ENCODE results near the gene ANKRD55.
"Not testable (repeated sequence)": the region's sequence is repeated elsewhere in the genome, so short reads cannot be mapped to it uniquely, and the experiment has no call there.

ANKRD55 gene

DNA sequence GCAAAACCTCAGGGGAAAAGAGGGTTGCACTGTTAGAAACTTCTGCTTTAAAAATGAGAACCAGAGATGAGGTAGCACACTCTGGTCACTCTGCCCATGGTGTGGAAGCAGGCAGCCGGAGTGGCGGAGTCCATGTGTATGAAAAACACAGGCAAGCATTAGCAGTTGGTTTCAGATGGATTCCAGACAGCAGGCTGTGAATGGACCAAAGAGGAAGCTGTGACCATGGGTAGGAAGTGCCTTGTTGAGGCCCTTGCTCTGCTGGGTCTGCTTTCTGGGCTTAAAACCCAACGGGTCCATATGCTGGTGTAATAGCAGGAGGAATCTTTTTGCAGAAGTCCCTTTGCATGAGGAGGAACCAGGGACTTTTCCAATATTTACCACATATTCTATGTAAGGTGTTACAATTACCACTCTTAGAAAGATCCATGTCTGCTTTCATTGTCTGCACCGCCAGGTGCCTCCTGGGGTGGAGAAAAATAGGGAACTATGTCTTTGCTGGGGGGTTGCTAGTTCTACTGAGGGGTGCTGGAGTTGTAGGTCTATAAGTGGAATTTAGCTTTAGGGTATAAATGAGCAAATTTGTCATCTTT, 77.0 kb downstream of the ANKRD55 start:
- Histone ChIP-seq H3K9me3 (ENCODE audit: control insufficient read depth, insufficient read depth, low read depth, low read length) (no peaks in the 10 kb centered on the region), H3K36me3 (ENCODE audit: control insufficient read depth, insufficient read depth, low read length) (no peaks in the 10 kb centered on the region), H3K9ac (ENCODE audit: low read length) (peak overlapping the region; percentile 86), H3K27me3 (ENCODE audit: control insufficient read depth, insufficient read depth, low read length) (no peaks in the 10 kb centered on the region), H3K27ac (ENCODE audit: low read depth, low read length) (peak overlapping the region; percentile 92; the same call in 1 of the 2 replicates), H3K4me1 (ENCODE audit: control insufficient read depth, insufficient read depth, low read length) (peaks cover 60% of the 10 kb centered on the region), H3K4me3 (ENCODE audit: low read depth, low read length) (no peak overlapping the region)

DNA sequence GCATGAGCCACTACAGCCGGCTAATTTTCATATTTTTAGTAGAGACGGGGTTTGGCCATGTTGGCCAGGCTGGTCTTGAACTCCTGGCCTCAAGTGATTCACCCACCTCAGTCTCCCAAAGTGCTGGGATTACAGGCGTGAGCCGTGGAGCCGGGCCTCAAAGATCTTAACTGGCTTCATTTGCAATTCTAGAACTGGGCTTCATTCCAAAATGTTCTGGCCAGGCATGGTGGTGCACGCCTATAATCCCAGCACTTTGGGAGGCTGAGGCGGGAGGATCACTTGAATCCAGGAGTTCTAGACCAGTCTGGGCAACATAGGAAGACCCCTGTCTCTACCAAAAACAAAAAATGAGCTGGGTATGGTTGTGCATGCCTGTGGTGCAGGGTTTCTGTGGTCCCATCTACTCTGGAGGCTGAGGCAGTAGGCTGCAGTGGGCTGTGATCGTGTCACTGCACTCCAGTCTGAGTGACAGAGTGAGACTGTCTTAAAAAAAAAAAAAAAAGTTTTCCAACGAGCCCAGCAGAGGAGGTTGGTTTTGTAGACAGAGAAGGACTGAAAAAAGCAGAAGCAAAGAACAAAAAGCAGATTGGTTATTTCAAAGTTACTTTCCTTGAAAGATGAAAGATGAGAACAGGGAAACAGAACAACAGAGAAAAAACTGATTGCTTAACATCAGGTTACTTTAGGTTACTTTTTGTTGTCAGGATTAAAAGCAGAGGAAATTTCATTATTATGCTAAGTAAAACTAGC, 78.2 kb downstream of the ANKRD55 start:
- peak overlapping the region; percentile 29 for H3K9ac ChIP-seq (ENCODE audit: low read length)
- H3K27me3 ChIP-seq (ENCODE audit: control insufficient read depth, insufficient read depth, low read length), result no peaks in the 10 kb centered on the region
- no peaks in the 10 kb centered on the region for H3K36me3 ChIP-seq (ENCODE audit: control insufficient read depth, insufficient read depth, low read length)
- H3K4me3 ChIP-seq (ENCODE audit: low read depth, low read length), result no peak overlapping the region
- H3K4me1 ChIP-seq (ENCODE audit: control insufficient read depth, insufficient read depth, low read length), result peaks cover 54% of the 10 kb centered on the region
- peak overlapping the region; percentile 68; the same call in 1 of the 2 replicates for H3K27ac ChIP-seq (ENCODE audit: low read depth, low read length)
- no peaks in the 10 kb centered on the region for H3K9me3 ChIP-seq (ENCODE audit: control insufficient read depth, insufficient read depth, low read depth, low read length)

DNA sequence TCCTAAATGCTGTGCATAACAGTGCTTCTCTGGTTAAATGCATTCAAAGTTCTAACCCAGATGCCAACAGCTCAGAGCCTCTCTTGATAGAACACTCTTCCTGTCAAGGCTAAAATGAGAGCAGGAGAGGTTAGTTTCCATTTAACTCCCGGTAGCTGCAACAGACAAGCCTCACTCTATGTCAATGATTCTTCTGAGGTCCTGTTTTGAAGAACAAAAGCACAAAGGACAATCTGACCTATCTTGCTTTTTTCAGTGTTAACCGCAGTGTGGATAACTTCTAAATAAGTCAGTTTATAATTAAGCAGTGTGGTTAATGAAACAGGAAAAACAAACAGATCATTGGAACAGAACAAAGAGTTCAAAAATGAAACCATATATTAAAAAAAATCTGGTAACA, 80.7 kb downstream of the ANKRD55 start:
- H3K27me3 ChIP-seq (ENCODE audit: control insufficient read depth, insufficient read depth, low read length), result no peaks in the 10 kb centered on the region
- no peak overlapping the region for H3K4me3 ChIP-seq (ENCODE audit: low read depth, low read length)
- no peak overlapping the region for H3K9ac ChIP-seq (ENCODE audit: low read length)
- H3K27ac ChIP-seq (ENCODE audit: low read depth, low read length), result no peak overlapping the region; the same call in 1 of the 2 replicates
- no peaks in the 10 kb centered on the region for H3K9me3 ChIP-seq (ENCODE audit: control insufficient read depth, insufficient read depth, low read depth, low read length)
- H3K36me3 ChIP-seq (ENCODE audit: control insufficient read depth, insufficient read depth, low read length), result no peaks in the 10 kb centered on the region
- peaks cover 34% of the 10 kb centered on the region for H3K4me1 ChIP-seq (ENCODE audit: control insufficient read depth, insufficient read depth, low read length)

DNA sequence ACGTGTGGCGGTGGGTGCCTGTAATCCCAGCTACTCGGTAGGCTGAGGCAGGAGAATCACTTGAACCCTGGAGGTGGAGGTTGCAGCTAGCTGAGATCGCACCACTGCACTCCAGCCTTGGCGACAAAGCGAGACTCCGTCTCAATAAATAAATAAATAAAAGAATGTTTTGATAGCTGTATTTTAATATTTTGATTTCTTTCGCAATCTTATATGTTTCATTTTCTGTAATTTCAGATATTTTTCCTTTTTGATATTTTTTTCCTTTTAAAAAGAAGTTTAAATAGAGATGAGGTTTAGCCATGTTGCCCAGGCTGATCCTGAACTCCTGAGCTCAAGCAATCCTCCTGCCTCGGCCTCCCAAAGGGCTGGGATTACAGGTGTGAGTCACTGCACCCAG, 82.4 kb downstream of the ANKRD55 start:
- not testable (repeated sequence) for H3K27ac ChIP-seq (ENCODE audit: low read depth, low read length); H3K9me3 ChIP-seq (ENCODE audit: control insufficient read depth, insufficient read depth, low read depth, low read length); H3K27me3 ChIP-seq (ENCODE audit: control insufficient read depth, insufficient read depth, low read length); H3K36me3 ChIP-seq (ENCODE audit: control insufficient read depth, insufficient read depth, low read length); H3K4me3 ChIP-seq (ENCODE audit: low read depth, low read length); H3K9ac ChIP-seq (ENCODE audit: low read length)
- peaks cover 18% of the 10 kb centered on the region for H3K4me1 ChIP-seq (ENCODE audit: control insufficient read depth, insufficient read depth, low read length)

DNA sequence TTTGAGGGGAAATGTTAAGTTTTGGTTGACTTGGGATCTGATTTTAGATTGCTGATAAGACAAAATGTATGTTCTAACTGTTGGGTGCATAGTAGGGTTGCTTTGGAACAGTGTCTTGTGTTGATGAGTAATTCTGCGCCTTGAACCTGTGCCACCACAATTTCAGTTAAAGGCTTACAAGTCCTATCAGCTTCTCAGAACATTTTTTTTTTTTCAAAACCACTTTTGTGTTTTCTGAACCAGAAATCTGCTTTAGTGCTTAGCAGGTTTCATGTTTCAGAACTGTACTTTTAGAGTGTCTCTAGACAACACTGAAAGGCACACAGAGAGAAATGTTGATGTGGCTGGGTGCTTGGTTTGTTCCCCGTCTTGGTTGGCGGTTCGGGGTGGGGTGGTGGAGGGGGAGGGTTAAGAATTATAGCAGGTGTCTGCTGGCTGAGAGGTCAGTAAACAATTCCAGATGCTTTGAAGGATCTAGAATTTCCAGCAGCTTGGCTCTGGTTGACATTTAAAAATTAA, 84.6 kb downstream of the ANKRD55 start:
- H3K9me3 ChIP-seq (ENCODE audit: control insufficient read depth, insufficient read depth, low read depth, low read length), result no peaks in the 10 kb centered on the region
- H3K27ac ChIP-seq (ENCODE audit: low read depth, low read length), result no peak overlapping the region
- no peaks in the 10 kb centered on the region for H3K27me3 ChIP-seq (ENCODE audit: control insufficient read depth, insufficient read depth, low read length)
- no peak overlapping the region for H3K9ac ChIP-seq (ENCODE audit: low read length)
- H3K4me1 ChIP-seq (ENCODE audit: control insufficient read depth, insufficient read depth, low read length), result peaks cover 6% of the 10 kb centered on the region; the same call in 1 of the 2 replicates
- no peaks in the 10 kb centered on the region for H3K36me3 ChIP-seq (ENCODE audit: control insufficient read depth, insufficient read depth, low read length)
- no peak overlapping the region for H3K4me3 ChIP-seq (ENCODE audit: low read depth, low read length)

DNA sequence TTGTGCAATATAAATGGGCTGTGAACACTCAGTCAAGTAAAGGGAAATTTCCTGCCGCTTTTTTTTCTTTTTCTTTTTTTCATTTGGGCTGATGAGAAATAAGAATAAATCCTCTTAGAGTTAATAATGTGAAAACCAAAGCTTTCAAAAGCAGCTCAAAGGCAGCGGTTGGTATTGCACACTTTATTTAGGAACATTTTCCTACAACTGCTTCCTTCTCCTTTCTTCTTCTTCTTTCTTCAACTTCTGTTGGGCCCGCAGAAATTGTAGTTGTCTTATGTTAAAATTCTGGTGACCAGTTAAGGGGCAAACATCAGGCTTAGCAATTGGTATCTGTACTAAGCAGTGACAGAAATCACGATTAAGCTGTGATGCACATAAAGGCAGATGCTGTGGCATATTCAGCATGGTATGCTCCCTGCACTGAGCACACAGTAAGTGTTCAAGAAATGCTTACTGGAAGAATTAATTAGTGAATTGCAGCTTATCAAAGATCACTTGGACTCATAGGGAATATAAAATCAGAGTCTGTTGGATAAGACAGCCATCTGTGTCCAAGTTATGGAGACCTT, 85.4 kb downstream of the ANKRD55 start:
- Histone ChIP-seq H3K9me3 (ENCODE audit: control insufficient read depth, insufficient read depth, low read depth, low read length) (no peaks in the 10 kb centered on the region), H3K9ac (ENCODE audit: low read length) (no peak overlapping the region), H3K4me1 (ENCODE audit: control insufficient read depth, insufficient read depth, low read length) (peaks cover 8% of the 10 kb centered on the region; the same call in 1 of the 2 replicates), H3K27me3 (ENCODE audit: control insufficient read depth, insufficient read depth, low read length) (no peaks in the 10 kb centered on the region), H3K4me3 (ENCODE audit: low read depth, low read length) (no peak overlapping the region), H3K27ac (ENCODE audit: low read depth, low read length) (no peak overlapping the region), H3K36me3 (ENCODE audit: control insufficient read depth, insufficient read depth, low read length) (no peaks in the 10 kb centered on the region)

DNA sequence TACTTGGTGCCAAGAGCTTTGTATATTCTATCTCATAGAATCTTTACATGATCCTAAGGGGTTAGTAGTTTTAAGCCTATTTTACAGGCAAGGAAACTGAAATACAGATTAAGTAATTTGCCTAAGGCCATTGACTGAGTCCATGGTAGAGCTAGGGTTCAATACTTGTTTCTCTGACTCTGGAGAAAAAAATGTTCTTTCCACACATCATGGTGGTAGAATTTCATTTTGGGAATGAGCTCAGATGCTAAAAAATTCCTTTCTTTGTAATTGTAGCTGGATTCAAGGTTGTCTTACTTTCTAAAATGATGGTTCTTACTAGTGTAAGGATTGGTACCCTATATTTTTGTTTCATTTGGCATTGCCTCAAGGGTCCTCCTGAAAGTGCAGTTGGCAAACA, 86.0 kb downstream of the ANKRD55 start:
- peaks cover 7% of the 10 kb centered on the region; the same call in 1 of the 2 replicates for H3K4me1 ChIP-seq (ENCODE audit: control insufficient read depth, insufficient read depth, low read length)
- no peaks in the 10 kb centered on the region for H3K9me3 ChIP-seq (ENCODE audit: control insufficient read depth, insufficient read depth, low read depth, low read length)
- no peak overlapping the region for H3K27ac ChIP-seq (ENCODE audit: low read depth, low read length)
- no peaks in the 10 kb centered on the region for H3K27me3 ChIP-seq (ENCODE audit: control insufficient read depth, insufficient read depth, low read length)
- H3K9ac ChIP-seq (ENCODE audit: low read length), result no peak overlapping the region
- no peak overlapping the region for H3K4me3 ChIP-seq (ENCODE audit: low read depth, low read length)
- H3K36me3 ChIP-seq (ENCODE audit: control insufficient read depth, insufficient read depth, low read length), result no peaks in the 10 kb centered on the region

DNA sequence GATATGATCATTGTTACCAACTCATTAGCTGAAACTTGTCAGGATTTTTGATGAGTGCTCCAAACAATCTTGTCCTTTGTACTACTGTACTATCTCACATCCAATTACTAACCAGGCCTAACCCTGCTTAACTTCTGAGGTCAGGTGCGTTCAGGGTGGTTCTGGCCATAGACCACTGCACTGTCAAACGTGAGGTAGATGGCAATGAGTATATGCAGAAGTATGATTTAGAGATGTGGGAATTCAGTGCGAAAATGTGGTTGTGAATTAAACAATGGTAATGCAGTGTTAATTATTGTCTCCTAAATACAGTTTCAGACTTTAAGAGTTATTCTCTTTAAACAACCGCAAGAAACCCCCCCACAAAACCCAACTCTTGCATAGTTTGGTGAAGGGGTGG, 86.5 kb downstream of the ANKRD55 start:
- Histone ChIP-seq H3K9ac (ENCODE audit: low read length) (no peak overlapping the region), H3K27me3 (ENCODE audit: control insufficient read depth, insufficient read depth, low read length) (no peaks in the 10 kb centered on the region), H3K4me3 (ENCODE audit: low read depth, low read length) (no peak overlapping the region), H3K4me1 (ENCODE audit: control insufficient read depth, insufficient read depth, low read length) (peaks cover 7% of the 10 kb centered on the region; the same call in 1 of the 2 replicates), H3K36me3 (ENCODE audit: control insufficient read depth, insufficient read depth, low read length) (no peaks in the 10 kb centered on the region), H3K27ac (ENCODE audit: low read depth, low read length) (no peak overlapping the region), H3K9me3 (ENCODE audit: control insufficient read depth, insufficient read depth, low read depth, low read length) (no peaks in the 10 kb centered on the region)

DNA sequence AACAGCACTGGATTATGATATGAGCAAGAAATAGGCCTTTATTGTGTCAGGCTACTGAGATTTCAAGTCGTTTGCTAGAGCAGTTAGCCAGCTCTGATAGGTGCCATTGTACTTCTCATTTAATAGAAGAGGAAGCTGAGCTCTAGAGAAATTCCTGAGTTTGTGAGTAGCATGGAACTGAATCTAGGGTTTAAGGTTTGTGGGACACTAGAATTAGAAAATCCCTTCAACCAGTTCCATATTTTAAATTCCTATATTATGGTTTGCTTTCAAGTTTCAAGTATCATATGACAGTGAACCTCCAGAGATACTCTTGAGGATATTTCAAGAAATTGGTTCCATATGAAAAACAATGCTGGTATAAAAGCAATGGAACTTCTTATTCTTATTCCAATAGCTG, 87.6 kb downstream of the ANKRD55 start:
- Histone ChIP-seq H3K27ac (ENCODE audit: low read depth, low read length) (no peak overlapping the region), H3K4me3 (ENCODE audit: low read depth, low read length) (no peak overlapping the region), H3K36me3 (ENCODE audit: control insufficient read depth, insufficient read depth, low read length) (no peaks in the 10 kb centered on the region), H3K9ac (ENCODE audit: low read length) (no peak overlapping the region), H3K9me3 (ENCODE audit: control insufficient read depth, insufficient read depth, low read depth, low read length) (no peaks in the 10 kb centered on the region), H3K27me3 (ENCODE audit: control insufficient read depth, insufficient read depth, low read length) (no peaks in the 10 kb centered on the region), H3K4me1 (ENCODE audit: control insufficient read depth, insufficient read depth, low read length) (peaks cover 7% of the 10 kb centered on the region; the same call in 1 of the 2 replicates)

DNA sequence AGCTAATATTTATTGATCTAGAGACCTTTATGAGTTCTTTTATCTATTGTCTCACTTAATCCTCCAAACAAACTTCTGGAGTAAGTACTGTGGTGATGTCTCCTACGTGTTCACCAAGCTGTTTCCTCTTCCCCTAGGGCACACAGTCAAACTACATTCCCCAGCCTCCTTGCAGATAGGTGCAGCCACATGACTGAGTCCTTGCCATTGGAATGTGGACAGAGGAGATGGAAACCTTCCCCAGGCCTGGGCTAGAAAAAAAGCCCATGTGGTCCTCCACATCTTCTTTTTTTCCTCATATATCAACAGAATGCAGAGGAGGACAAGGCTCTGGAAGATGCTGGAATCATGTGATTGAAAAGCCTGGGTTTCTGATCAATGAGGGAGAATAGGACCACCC, 88.0 kb downstream of the ANKRD55 start:
- peaks cover 7% of the 10 kb centered on the region; the same call in 1 of the 2 replicates for H3K4me1 ChIP-seq (ENCODE audit: control insufficient read depth, insufficient read depth, low read length)
- no peaks in the 10 kb centered on the region for H3K27me3 ChIP-seq (ENCODE audit: control insufficient read depth, insufficient read depth, low read length)
- no peak overlapping the region for H3K27ac ChIP-seq (ENCODE audit: low read depth, low read length)
- no peaks in the 10 kb centered on the region for H3K9me3 ChIP-seq (ENCODE audit: control insufficient read depth, insufficient read depth, low read depth, low read length)
- H3K4me3 ChIP-seq (ENCODE audit: low read depth, low read length), result no peak overlapping the region
- H3K36me3 ChIP-seq (ENCODE audit: control insufficient read depth, insufficient read depth, low read length), result no peaks in the 10 kb centered on the region
- H3K9ac ChIP-seq (ENCODE audit: low read length), result no peak overlapping the region

DNA sequence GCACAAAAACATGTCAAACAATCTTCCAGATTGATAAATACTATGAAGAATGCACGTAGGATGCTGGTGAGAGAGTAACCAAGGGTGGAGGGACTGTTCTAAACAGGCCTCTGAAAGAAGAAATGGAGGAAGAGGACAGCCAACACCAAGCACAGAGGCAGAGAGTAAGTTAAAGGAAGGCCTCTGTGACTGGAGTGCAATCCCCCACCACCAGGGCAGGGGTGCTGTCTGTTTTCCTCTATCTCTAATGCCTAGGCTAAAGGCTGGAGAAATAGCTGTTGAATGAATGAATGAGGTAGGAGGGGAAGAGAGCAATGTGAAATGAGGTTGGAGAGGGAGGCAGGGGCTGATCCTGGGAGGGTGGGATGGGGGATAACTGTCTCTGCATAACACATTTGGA, 88.9 kb downstream of the ANKRD55 start:
- Histone ChIP-seq H3K4me3 (ENCODE audit: low read depth, low read length) (no peak overlapping the region), H3K27ac (ENCODE audit: low read depth, low read length) (no peak overlapping the region), H3K27me3 (ENCODE audit: control insufficient read depth, insufficient read depth, low read length) (no peaks in the 10 kb centered on the region), H3K4me1 (ENCODE audit: control insufficient read depth, insufficient read depth, low read length) (peaks cover 7% of the 10 kb centered on the region; the same call in 1 of the 2 replicates), H3K9me3 (ENCODE audit: control insufficient read depth, insufficient read depth, low read depth, low read length) (no peaks in the 10 kb centered on the region), H3K9ac (ENCODE audit: low read length) (no peak overlapping the region), H3K36me3 (ENCODE audit: control insufficient read depth, insufficient read depth, low read length) (no peaks in the 10 kb centered on the region)

Data from HUES6 (cell line).